SK-N-SH (cell line): Measurements from ENCODE around the gene RECK. TPM values are rescaled to one million over a fixed set of nuclear protein-coding genes. Genes with fewer than 3 reads are reported as not detected.
A peak's percentile ranks its signal among the peaks of the same experiment; 100 is the strongest.

Source experiments
- CTCF ChIA-PET: fragments of 300-600, 350-600 bp; formaldehyde crosslinking; extraction: SDS; loops from one replicate; lab custom pipeline; 2021; lab: Yijun Ruan, JAX
- POLR2A ChIA-PET: fragments of 350-600 bp; sonication (Branson Sonifier 250); formaldehyde crosslinking; extraction: SDS; loops from one replicate; lab custom pipeline; 2020; ENCODE audit warnings: antibody characterized with exemption, inconsistent platforms; lab: Yijun Ruan, JAX
- DNase-seq: peaks from one replicate; pipeline ENCODE4 v3.0.0; 2012
- H2AFZ ChIP-seq: fragments of 200-600 bp; sonication (generic); 2 replicates; pipeline ENCODE4 v1.8.1; 2016; ENCODE audit warnings: antibody characterized with exemption, mild to moderate bottlenecking, low read depth
- H3F3A ChIP-seq: fragments of 200-600 bp; sonication (generic); replicated peaks from 2 replicates; pipeline ENCODE3; 2016; ENCODE audit warnings: antibody characterized with exemption, mild to moderate bottlenecking; ENCODE audit not compliant: insufficient read depth
- H3K27ac ChIP-seq, 2 experiments: fragments of 200-500 bp in 1 of 2; fragments of 200-600 bp in 1 of 2; sonication (Bioruptor generic) in 1 of 2; sonication (generic), shearing (Covaris generic) in 1 of 2; 2 replicates each; pipeline versions ENCODE4 v1.5.1 to v1.6.1; 2014 to 2016; ENCODE audit warnings: low read depth in 2 of 2, inconsistent platforms in 1 of 2, low read length in 1 of 2, mild to moderate bottlenecking in 1 of 2, mixed read lengths in 1 of 2
- H3K27me3 ChIP-seq: fragments of 200-600 bp; sonication (generic), shearing (Covaris generic); 2 replicates; pipeline ENCODE4 v1.6.1; 2016; ENCODE audit warnings: mixed run types; ENCODE audit not compliant: insufficient read depth
- H3K36me3 ChIP-seq, 2 experiments: fragments of 200-500 bp in 1 of 2; fragments of 200-600 bp in 1 of 2; sonication (Bioruptor generic) in 1 of 2; sonication (generic) in 1 of 2; replicated peaks in 1 of 2; 2 replicates each; pipeline versions ENCODE3 to v1.5.1; 2014 to 2016; ENCODE audit warnings: low read length in 1 of 2, mild to moderate bottlenecking in 1 of 2; ENCODE audit not compliant: insufficient read depth in 2 of 2, control insufficient read depth in 1 of 2
- H3K4me1 ChIP-seq, 2 experiments: fragments of 200-500 bp in 1 of 2; fragments of 200-600 bp in 1 of 2; sonication (Bioruptor generic) in 1 of 2; sonication (generic), shearing (Covaris generic) in 1 of 2; 2 replicates each; pipeline versions ENCODE4 v1.5.1 to v1.6.1; 2014 to 2016; ENCODE audit warnings: low read depth in 1 of 2, low read length in 1 of 2, mixed run types in 1 of 2; ENCODE audit not compliant: insufficient read depth in 2 of 2, control insufficient read depth in 1 of 2
- H3K4me2 ChIP-seq: fragments of 200-600 bp; sonication (generic), shearing (Covaris generic); 2 replicates; pipeline ENCODE4 v1.6.1; 2017; ENCODE audit warnings: mixed run types
- H3K4me3 ChIP-seq, 2 experiments: fragments of 200-500 bp in 1 of 2; fragments of 200-600 bp in 1 of 2; sonication (Bioruptor generic) in 1 of 2; sonication (generic), shearing (Covaris generic) in 1 of 2; 2 replicates each; pipeline versions ENCODE4 v1.5.1 to v1.8.1; 2014 to 2016; ENCODE audit warnings: low read depth in 2 of 2, inconsistent platforms in 1 of 2, low read length in 1 of 2, mild to moderate bottlenecking in 1 of 2, mixed read lengths in 1 of 2, moderate library complexity in 1 of 2
- H3K79me2 ChIP-seq: fragments of 200-600 bp; sonication (generic); 2 replicates; pipeline ENCODE4 v1.8.1; 2017; ENCODE audit warnings: mild to moderate bottlenecking; ENCODE audit not compliant: insufficient read depth
- H3K9ac ChIP-seq: fragments of 200-600 bp; sonication (generic); 2 replicates; pipeline ENCODE4 v1.6.1; 2017; ENCODE audit warnings: mixed run types
- H3K9me2 ChIP-seq: fragments of 200-600 bp; sonication (generic); 2 replicates; pipeline ENCODE4 v1.6.1; 2017; ENCODE audit warnings: mixed run types
- H3K9me3 ChIP-seq: fragments of 200-600 bp; sonication (generic); 2 replicates; pipeline ENCODE4 v1.6.1; 2017; ENCODE audit warnings: mixed run types, mild to moderate bottlenecking, moderate library complexity
- H4K20me1 ChIP-seq: fragments of 200-600 bp; sonication (generic); 2 replicates; pipeline ENCODE4 v1.6.1; 2017; ENCODE audit warnings: mild to moderate bottlenecking, mixed run types; ENCODE audit not compliant: insufficient read depth
- ELF1 ChIP-seq: IDR thresholded peaks from 2 replicates; pipeline ENCODE4 v1.4.0; 2012
- EP300 ChIP-seq, 2 experiments: IDR thresholded peaks; 2 replicates each; pipeline versions ENCODE4 v1.4.0 to v1.6.1; 2012; ENCODE audit warnings: borderline replicate concordance in 1 of 2, low read depth in 1 of 2, low read length in 1 of 2
- FOSL2 ChIP-seq: IDR thresholded peaks from 2 replicates; pipeline ENCODE4 v1.4.0; 2012; ENCODE audit warnings: low read depth, mild to moderate bottlenecking, moderate library complexity, borderline replicate concordance
- FOXM1 ChIP-seq: IDR thresholded peaks from 2 replicates; pipeline ENCODE4 v1.4.0; 2012; ENCODE audit warnings: low read depth, mild to moderate bottlenecking
- GABPA ChIP-seq: IDR thresholded peaks from 2 replicates; pipeline ENCODE4 v1.4.0; 2012; ENCODE audit warnings: low read depth, mild to moderate bottlenecking
- JUND ChIP-seq: IDR thresholded peaks from 2 replicates; pipeline ENCODE4 v1.4.0; 2012
- MEF2A ChIP-seq: IDR thresholded peaks from 2 replicates; pipeline ENCODE4 v1.4.0; 2012; ENCODE audit warnings: low read depth, borderline replicate concordance
- MXI1 ChIP-seq: IDR thresholded peaks from 2 replicates; pipeline ENCODE4 v1.6.1; 2012; ENCODE audit warnings: mild to moderate bottlenecking, low read depth, low read length, improper control_type of control experiment
- NFIC ChIP-seq: IDR thresholded peaks from 2 replicates; pipeline ENCODE4 v1.4.0; 2012; ENCODE audit warnings: borderline replicate concordance
- NRF1 ChIP-seq: IDR thresholded peaks from 2 replicates; pipeline ENCODE4 v1.6.1; 2012; ENCODE audit warnings: low read depth, mild to moderate bottlenecking, low read length
- PBX3 ChIP-seq: IDR thresholded peaks from 2 replicates; pipeline ENCODE4; 2012
- POLR2AphosphoS5 ChIP-seq: IDR thresholded peaks from 2 replicates; pipeline ENCODE4 v1.6.1; 2012; ENCODE audit warnings: low read depth, low read length
- RAD21 ChIP-seq: IDR thresholded peaks from 2 replicates; pipeline ENCODE4 v1.6.1; 2012; ENCODE audit warnings: mild to moderate bottlenecking, low read length
- RXRA ChIP-seq: IDR thresholded peaks from 2 replicates; pipeline ENCODE4 v1.4.0; 2012; ENCODE audit warnings: low read depth, mild to moderate bottlenecking, borderline replicate concordance
- SIN3A ChIP-seq: IDR thresholded peaks from 2 replicates; pipeline ENCODE4 v1.6.1; 2012; ENCODE audit warnings: low read depth, mild to moderate bottlenecking, low read length, moderate library complexity, borderline replicate concordance
- TAF1 ChIP-seq: IDR thresholded peaks from 2 replicates; pipeline ENCODE4 v1.6.1; 2012; ENCODE audit warnings: low read depth, mild to moderate bottlenecking, low read length, moderate library complexity, borderline replicate concordance
- TCF12 ChIP-seq: IDR thresholded peaks from 2 replicates; pipeline ENCODE4 v1.4.0; 2012
- TEAD4 ChIP-seq: IDR thresholded peaks from 2 replicates; pipeline ENCODE4 v1.4.0; 2012; ENCODE audit warnings: mild to moderate bottlenecking, borderline replicate concordance; ENCODE audit not compliant: insufficient read depth
- ZBTB33 ChIP-seq: IDR thresholded peaks from 2 replicates; pipeline ENCODE4 v1.4.0; 2012; ENCODE audit warnings: low read depth, borderline replicate concordance
- WGBS: methylation state at CpG from one replicate; pipeline ENCODE4 v1.1.6; 2017; ENCODE audit warnings: low lambda C conversion rate; 5-methylcytosine and 5-hydroxymethylcytosine counted together
- polyA plus RNA-seq, 3 experiments: library from polyadenylated mRNA; depleted of rRNA; stranded (reverse); fragments of >200 nt; gene quantifications; 2 replicates each; pipeline ENCODE4 v1.2.3, GENCODE V29; 2012
- TF ChIP-seq, protein P1 (sequence below): fragments of 150-350 bp; IDR thresholded peaks from 2 replicates; pipeline ENCODE4 v1.6.1; 2016; ENCODE audit warnings: mild to moderate bottlenecking, low read depth, low read length
- TF ChIP-seq, protein P2 (sequence below): IDR thresholded peaks from 2 replicates; pipeline ENCODE4 v1.4.0; 2012; ENCODE audit warnings: low read depth
- TF ChIP-seq, protein P3 (sequence below): IDR thresholded peaks from 2 replicates; pipeline ENCODE4 v1.6.1; 2012; ENCODE audit warnings: mild to moderate bottlenecking, low read depth, low read length, moderate library complexity

RECK gene
- polyA plus RNA-seq, 1 of the 3 experiments (the other 2 are of a cell fraction), result 22.8 TPM

- H3K4me2 ChIP-seq, result peak overlapping the region; percentile 8; the same call in 1 of the 2 replicates
- no peaks in the 10 kb centered on the region for H3K79me2 ChIP-seq
- H4K20me1 ChIP-seq, result no peaks in the 10 kb centered on the region
- TF ChIP-seq FOXM1 (peak; percentile 94), MXI1 (no peak), FOSL2 (peak; percentile 97), MEF2A (peak; percentile 75), PBX3 (peak; percentile 94), NFIC (peak; percentile 98), JUND (peak; percentile 99), TCF12 (peak; percentile 97), POLR2AphosphoS5 (peak; percentile 88), RXRA (peak; percentile 92), RAD21 (no peak), GABPA (0 out of 2 replicates have a peak, but pooled peaks have one; percentile 27), ZBTB33 (peak; percentile 84; the same call in 1 of the 2 replicates), TEAD4 (peak; percentile 100), ELF1 (peak; percentile 33; the same call in 1 of the 2 replicates), TAF1 (no peak; the same call in 1 of the 2 replicates), EP300 (IDR thresholded peaks at IDR 0.05; ENCODE audit: borderline replicate concordance in 1 of 2, low read depth in 1 of 2, low read length in 1 of 2) (peak; percentile 56 to 99), NRF1 (no peak), SIN3A (peak; percentile 94; the same call in 1 of the 2 replicates)
- TF ChIP-seq, protein P1, sequence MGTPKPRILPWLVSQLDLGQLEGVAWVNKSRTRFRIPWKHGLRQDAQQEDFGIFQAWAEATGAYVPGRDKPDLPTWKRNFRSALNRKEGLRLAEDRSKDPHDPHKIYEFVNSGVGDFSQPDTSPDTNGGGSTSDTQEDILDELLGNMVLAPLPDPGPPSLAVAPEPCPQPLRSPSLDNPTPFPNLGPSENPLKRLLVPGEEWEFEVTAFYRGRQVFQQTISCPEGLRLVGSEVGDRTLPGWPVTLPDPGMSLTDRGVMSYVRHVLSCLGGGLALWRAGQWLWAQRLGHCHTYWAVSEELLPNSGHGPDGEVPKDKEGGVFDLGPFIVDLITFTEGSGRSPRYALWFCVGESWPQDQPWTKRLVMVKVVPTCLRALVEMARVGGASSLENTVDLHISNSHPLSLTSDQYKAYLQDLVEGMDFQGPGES, result no peak; the same call in 1 of the 2 replicates
- TF ChIP-seq, protein P2, sequence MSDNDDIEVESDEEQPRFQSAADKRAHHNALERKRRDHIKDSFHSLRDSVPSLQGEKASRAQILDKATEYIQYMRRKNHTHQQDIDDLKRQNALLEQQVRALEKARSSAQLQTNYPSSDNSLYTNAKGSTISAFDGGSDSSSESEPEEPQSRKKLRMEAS, result peak; percentile 69
- TF ChIP-seq, protein P3, sequence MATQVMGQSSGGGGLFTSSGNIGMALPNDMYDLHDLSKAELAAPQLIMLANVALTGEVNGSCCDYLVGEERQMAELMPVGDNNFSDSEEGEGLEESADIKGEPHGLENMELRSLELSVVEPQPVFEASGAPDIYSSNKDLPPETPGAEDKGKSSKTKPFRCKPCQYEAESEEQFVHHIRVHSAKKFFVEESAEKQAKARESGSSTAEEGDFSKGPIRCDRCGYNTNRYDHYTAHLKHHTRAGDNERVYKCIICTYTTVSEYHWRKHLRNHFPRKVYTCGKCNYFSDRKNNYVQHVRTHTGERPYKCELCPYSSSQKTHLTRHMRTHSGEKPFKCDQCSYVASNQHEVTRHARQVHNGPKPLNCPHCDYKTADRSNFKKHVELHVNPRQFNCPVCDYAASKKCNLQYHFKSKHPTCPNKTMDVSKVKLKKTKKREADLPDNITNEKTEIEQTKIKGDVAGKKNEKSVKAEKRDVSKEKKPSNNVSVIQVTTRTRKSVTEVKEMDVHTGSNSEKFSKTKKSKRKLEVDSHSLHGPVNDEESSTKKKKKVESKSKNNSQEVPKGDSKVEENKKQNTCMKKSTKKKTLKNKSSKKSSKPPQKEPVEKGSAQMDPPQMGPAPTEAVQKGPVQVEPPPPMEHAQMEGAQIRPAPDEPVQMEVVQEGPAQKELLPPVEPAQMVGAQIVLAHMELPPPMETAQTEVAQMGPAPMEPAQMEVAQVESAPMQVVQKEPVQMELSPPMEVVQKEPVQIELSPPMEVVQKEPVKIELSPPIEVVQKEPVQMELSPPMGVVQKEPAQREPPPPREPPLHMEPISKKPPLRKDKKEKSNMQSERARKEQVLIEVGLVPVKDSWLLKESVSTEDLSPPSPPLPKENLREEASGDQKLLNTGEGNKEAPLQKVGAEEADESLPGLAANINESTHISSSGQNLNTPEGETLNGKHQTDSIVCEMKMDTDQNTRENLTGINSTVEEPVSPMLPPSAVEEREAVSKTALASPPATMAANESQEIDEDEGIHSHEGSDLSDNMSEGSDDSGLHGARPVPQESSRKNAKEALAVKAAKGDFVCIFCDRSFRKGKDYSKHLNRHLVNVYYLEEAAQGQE, result peak; percentile 55; the same call in 1 of the 2 replicates
- TF ChIP-seq, all 33 proteins: peak for 17
- Histone ChIP-seq H3K4me1 (peaks cover 0 to 32% of the 10 kb centered on the region in 2 experiments; a peak in 3 of 4 replicates), H3F3A (peaks cover 56% of the 10 kb centered on the region), H3K4me3 (no peak overlapping the region), H3K9me2 (no peaks in the 10 kb centered on the region), H3K27ac (peak overlapping the region; percentile 77 to 90; a peak in 3 of 4 replicates), H3K36me3 (peaks cover 7 to 16% of the 10 kb centered on the region in 2 experiments), H3K9me3 (no peaks in the 10 kb centered on the region), H3K9ac (peak overlapping the region; percentile 22; the same call in 1 of the 2 replicates), H2AFZ (no peak overlapping the region), H3K27me3 (no peaks in the 10 kb centered on the region)
- ChIA-PET POLR2A (no interaction called here), CTCF (interaction anchor here (0.5 to 6.4 kb wide), 34 partner anchors 10 to 422 kb away, joined by 3 to 167 read pairs (median 4); partner anchors contain the start of genes CCIN, CLTA, GLIPR2 and RECK)
- 9% methylated on average over 4 of the region's 4 CpGs for WGBS
- no peak for DNase-seq
These were observed 65.4 kb downstream of the RECK start for GRCh38 chr9:36101916-36102741.
